Neural cell (in vitro differentiated cells): ENCODE measurements around the gene TENM3. TPM values are rescaled to one million over a fixed set of nuclear protein-coding genes. Genes with fewer than 3 reads are reported as not detected.

Experiments
- H2AFZ ChIP-seq: fragments of 200-600, 300-800 bp; sonication (generic), shearing (Covaris generic); 2 replicates; pipeline ENCODE4 v1.6.0; 2014; ENCODE audit warnings: low read depth, mild to moderate bottlenecking, antibody characterized with exemption, low read length, moderate library complexity
- H3F3A ChIP-seq: fragments of 200-600 bp; shearing (Covaris generic); 2 replicates; pipeline ENCODE4 v1.6.1; 2016; ENCODE audit warnings: mild to moderate bottlenecking, moderate library complexity, mixed read lengths, antibody characterized with exemption, low read length; ENCODE audit not compliant: insufficient read depth, poor library complexity, severe bottlenecking
- H3K27ac ChIP-seq: fragments of 200-600, 300-800 bp; sonication (generic), shearing (Covaris generic); 2 replicates; pipeline ENCODE4 v1.5.1; 2014; ENCODE audit warnings: mild to moderate bottlenecking, low read length, moderate library complexity
- H3K27me3 ChIP-seq: fragments of 300-800, 200-600 bp; sonication (generic), shearing (Covaris generic); 2 replicates; pipeline ENCODE4 v1.6.0; 2014; ENCODE audit warnings: mild to moderate bottlenecking, low read depth, low read length, moderate library complexity; ENCODE audit not compliant: insufficient read depth
- H3K36me3 ChIP-seq: fragments of 300-800, 200-600 bp; sonication (generic), shearing (Covaris generic); 2 replicates; pipeline ENCODE4 v1.5.1; 2014; ENCODE audit warnings: mild to moderate bottlenecking, antibody characterized with exemption, low read length, moderate library complexity; ENCODE audit not compliant: insufficient read depth
- H3K4me2 ChIP-seq: fragments of 300-800, 200-600 bp; sonication (generic), shearing (Covaris generic); 2 replicates; pipeline ENCODE4 v1.6.0; 2014; ENCODE audit warnings: mild to moderate bottlenecking, low read length
- H3K4me3 ChIP-seq: fragments of 300-800, 200-600 bp; sonication (generic), shearing (Covaris generic); 2 replicates; pipeline ENCODE4 v1.5.1; 2014; ENCODE audit warnings: mild to moderate bottlenecking, low read length, moderate library complexity
- H3K79me2 ChIP-seq: fragments of 200-600 bp; shearing (Covaris generic); replicated peaks from 2 replicates; pipeline ENCODE4 v1.6.0; 2014; ENCODE audit warnings: mild to moderate bottlenecking, low read length, moderate library complexity; ENCODE audit not compliant: insufficient read depth
- H3K9ac ChIP-seq: fragments of 300-800, 200-600 bp; sonication (generic), shearing (Covaris generic); 2 replicates; pipeline ENCODE4 v1.6.1; 2016; ENCODE audit warnings: mild to moderate bottlenecking, low read length, mixed read lengths
- H3K9me2 ChIP-seq: fragments of 200-600 bp; shearing (Covaris generic); 2 replicates; pipeline ENCODE4 v1.6.1; 2016; ENCODE audit warnings: mild to moderate bottlenecking, low read length, mixed read lengths; ENCODE audit not compliant: insufficient read depth
- H3K9me3 ChIP-seq: fragments of 200-600, 300-800 bp; sonication (generic), shearing (Covaris generic); 2 replicates; pipeline ENCODE4 v1.6.1; 2016; ENCODE audit warnings: mild to moderate bottlenecking, mixed run types, low read length, moderate library complexity, mixed read lengths
- H4K20me1 ChIP-seq: fragments of 200-600 bp; shearing (Covaris generic); 2 replicates; pipeline ENCODE4 v1.6.1; 2016; ENCODE audit warnings: mild to moderate bottlenecking, mixed run types; ENCODE audit not compliant: insufficient read depth
- CTCF ChIP-seq: fragments of 450-650 bp; IDR thresholded peaks from 2 replicates; pipeline ENCODE4 v1.5.1; 2014; ENCODE audit warnings: antibody characterized with exemption, mild to moderate bottlenecking, moderate library complexity; ENCODE audit not compliant: poor library complexity, severe bottlenecking
- EP300 ChIP-seq: fragments of 450-650 bp; conservative IDR thresholded peaks from 2 replicates; pipeline ENCODE4 v1.6.1; 2014; ENCODE audit warnings: antibody characterized with exemption, mild to moderate bottlenecking, moderate library complexity; ENCODE audit not compliant: poor library complexity, severe bottlenecking
- EZH2 ChIP-seq: fragments of 200-600, 300-800 bp; shearing (Covaris generic), sonication (generic); IDR thresholded peaks from 2 replicates; pipeline ENCODE4 v1.6.1; 2014; ENCODE audit warnings: antibody characterized with exemption, low read length, borderline replicate concordance, mild to moderate bottlenecking; ENCODE audit not compliant: insufficient read depth, poor library complexity, severe bottlenecking
- MXI1 ChIP-seq: fragments of 450-650 bp; conservative IDR thresholded peaks from 2 replicates; pipeline ENCODE4 v1.6.1; 2014; ENCODE audit warnings: antibody characterized with exemption, mild to moderate bottlenecking; ENCODE audit not compliant: poor library complexity, severe bottlenecking
- POLR2AphosphoS5 ChIP-seq: IDR thresholded peaks from 2 replicates; pipeline ENCODE4 v1.6.1; 2012
- RAD21 ChIP-seq: fragments of 450-650 bp; conservative IDR thresholded peaks from 2 replicates; pipeline ENCODE4 v1.6.1; 2014; ENCODE audit warnings: antibody characterized with exemption, mild to moderate bottlenecking, moderate library complexity
- REST ChIP-seq: IDR thresholded peaks from 2 replicates; pipeline ENCODE4 v1.6.1; 2012; ENCODE audit warnings: borderline replicate concordance
- SMC3 ChIP-seq: fragments of 450-650 bp; conservative IDR thresholded peaks from 2 replicates; pipeline ENCODE4 v1.6.1; 2014; ENCODE audit warnings: antibody characterized with exemption, mild to moderate bottlenecking, moderate library complexity; ENCODE audit not compliant: poor library complexity
- TAF1 ChIP-seq: IDR thresholded peaks from 2 replicates; pipeline ENCODE4 v1.6.1; 2012; ENCODE audit warnings: low read depth
- polyA plus RNA-seq: library from polyadenylated mRNA; depleted of rRNA; stranded (reverse); fragments of >200 nt; gene quantifications from 2 replicates; pipeline ENCODE4 v1.2.3, GENCODE V29; 2014

Gene TENM3
- polyA plus RNA-seq, 1 donor from 2014 or later, result 7.3 TPM

- Histone ChIP-seq H3K9ac (no peak overlapping the region), H3K27me3 (no peaks in the 10 kb centered on the region), H3K9me2 (no peaks in the 10 kb centered on the region), H3K4me3 (no peak overlapping the region), H3K27ac (no peak overlapping the region), H3K36me3 (no peaks in the 10 kb centered on the region), H3K79me2 (no peaks in the 10 kb centered on the region), H3K4me2 (no peak overlapping the region), H3K9me3 (no peaks in the 10 kb centered on the region), H3F3A (no peaks in the 10 kb centered on the region), H4K20me1 (no peaks in the 10 kb centered on the region), H2AFZ (no peak overlapping the region)
- TF ChIP-seq POLR2AphosphoS5 (no peak), SMC3 (no peak), MXI1 (no peak), REST (no peak), EP300 (no peak), CTCF (no peak), TAF1 (no peak), EZH2 (no peak), RAD21 (no peak)
Observed at GRCh38 chr4:182415116-182415515, 171.9 kb downstream of the TENM3 start.

GRCh38 chr4:182416067-182416466, 172.9 kb downstream of the TENM3 start:
- Histone ChIP-seq H3K4me2 (no peak overlapping the region), H3K9ac (no peak overlapping the region), H4K20me1 (no peaks in the 10 kb centered on the region), H3K9me2 (no peaks in the 10 kb centered on the region), H3K9me3 (no peaks in the 10 kb centered on the region), H3K27me3 (no peaks in the 10 kb centered on the region), H3K27ac (no peak overlapping the region), H3F3A (no peaks in the 10 kb centered on the region), H2AFZ (no peak overlapping the region), H3K79me2 (no peaks in the 10 kb centered on the region), H3K4me3 (no peak overlapping the region), H3K36me3 (no peaks in the 10 kb centered on the region)
- TF ChIP-seq TAF1 (no peak), POLR2AphosphoS5 (no peak), MXI1 (no peak), EZH2 (no peak), CTCF (no peak), SMC3 (no peak), EP300 (no peak), RAD21 (no peak), REST (no peak)
